Heart right ventricle (tissue), 16 donors: ENCODE data around the gene SEMA5A. TPM values are rescaled to one million over a fixed set of nuclear protein-coding genes. Genes with fewer than 3 reads are reported as not detected.

Source experiments
- ATAC-seq, 8 donors: fragments of 200-7000 bp; cut with Tn5 transposase; one replicate each; pipeline ENCODE4 v1.9.1; 2020; ENCODE audit warnings: mild to moderate bottlenecking in 8 of 8, moderate library complexity in 8 of 8, moderate number of reproducible peaks in 1 of 8
- DNase-seq, 2 donors: peaks; one replicate each; pipeline ENCODE4 v3.0.0-alpha.2; 2020
- H3K27ac ChIP-seq, 10 donors: fragments of 200-600 bp; sonication (generic) in 2 of 10; one replicate each; pipeline versions ENCODE4 v1.5.0 to v1.8.0; 2020 to 2022; ENCODE audit warnings: mild to moderate bottlenecking in 3 of 10
- H3K27me3 ChIP-seq, 7 donors: fragments of 200-600 bp; one replicate each; pipeline ENCODE4 v1.8.0; 2021 to 2022; ENCODE audit warnings: mild to moderate bottlenecking in 2 of 7
- H3K36me3 ChIP-seq, 9 donors: fragments of 200-600 bp; sonication (generic) in 1 of 9; one replicate each; pipeline versions ENCODE4 v1.5.0 to v1.8.0; 2020 to 2022; ENCODE audit warnings: mild to moderate bottlenecking in 2 of 9
- H3K4me1 ChIP-seq, 9 donors: fragments of 200-600 bp; sonication (generic) in 1 of 9; one replicate each; pipeline versions ENCODE4 v1.5.0 to v1.8.0; 2020 to 2022; ENCODE audit warnings: mild to moderate bottlenecking in 4 of 9
- H3K4me3 ChIP-seq, 10 donors: fragments of 200-600 bp; sonication (generic) in 2 of 10; one replicate each; pipeline versions ENCODE4 v1.5.0 to v1.8.0; 2020 to 2022; ENCODE audit warnings: mild to moderate bottlenecking in 7 of 10, moderate library complexity in 2 of 10
- H3K9me3 ChIP-seq, 11 donors: fragments of 200-600 bp in 10 of 11; sonication (generic) in 2 of 11; one replicate each; pipeline versions ENCODE4 v1.5.0 to v1.8.0; 2013 to 2022; ENCODE audit warnings: mild to moderate bottlenecking in 2 of 11, control low read depth in 1 of 11, moderate library complexity in 1 of 11
- WGBS, 2 donors: extraction: QIAGEN DNeasy Blood & Tissue Kit; methylation state at CpG; one replicate each; pipeline ENCODE4 v1.1.7; 2013; ENCODE audit warnings: inconsistent platforms in 1 of 2; 5-methylcytosine and 5-hydroxymethylcytosine counted together
- intact Hi-C, 10 donors: fragments of 100-400 bp; cut with DNase I; formaldehyde crosslinking; loops; one replicate each; pipeline versions ENCODE4 v1.11.1 to v1.14.2; 2022
- polyA plus RNA-seq, 2 donors: library from polyadenylated mRNA; stranded (reverse); fragments of 200-250 nt; gene quantifications; one replicate each; pipeline ENCODE4 v1.2.3, GENCODE V29; 2013
- total RNA-seq, 10 donors: library from RNA; stranded (reverse); fragmentation: NEBNext Ultra II Directional in 3 of 10; extraction: Animal tissue kit (Norgen Biotek cat#: 25700) in 3 of 10; gene quantifications; one replicate each; pipeline versions ENCODE4 v1.2.1 to v1.2.4, GENCODE V29; 2021 to 2023
- TF ChIP-seq, protein P1 (sequence below), 9 donors: fragments of 200-600 bp; sonication (generic) in 2 of 9; IDR thresholded peaks; one replicate each; pipeline versions ENCODE4 v1.5.0 to v1.8.0; 2021 to 2022; ENCODE audit warnings: antibody characterized with exemption in 9 of 9, mild to moderate bottlenecking in 5 of 9, moderate library complexity in 1 of 9
- donor health status: Arrhythmogenic right ventricular cardiomyopathy.
- donor health status: ischemic (EF 13 %, LVEDD 7.1; RV severe dilation, severe dysfunction).
- donor health status: healthy with polysubstance abuse.
- donor health status: DM: no; HTN: yes; CAD: no.
- donor health status: DM: no; HTN: no; CAD: no.
- donor health status: ischemic (EF 25% LVEDD 6.9; RV normal size, moderate dysfunction).
- donor health status: ischemic (EF 25% LVEDD 5.7; RV mildly dilated, moderate dysfunction).
- donor health status: healthy.
- donor health status: DM: yes; HTN: yes; CAD: no.
- donor health status: Ischemic cardiomyopathy.
- donor health status: ischemic (EF 35%, LVEDD 5.7; RV mildly dilated, moderate dysfunction).
- donor health status: nonischemic (EF 11% LVEDD 7.7; RV severe dilation, severe dysfunction).
- donor health status: DM: yes; HTN: yes; CAD: no.
- donor health status: PGD.
- donor health status: ischemic (EF 29% LVEDD 5.4; RV normal size, mild dysfunction).
- donor health status: nonischemic (EF 23%, LVEDD 6.1; RV moderate dilation, normal function).

Gene SEMA5A
- total and polyA plus RNA-seq, 12 donors = 1.9 to 71.5 (median 48.0) TPM

DNA sequence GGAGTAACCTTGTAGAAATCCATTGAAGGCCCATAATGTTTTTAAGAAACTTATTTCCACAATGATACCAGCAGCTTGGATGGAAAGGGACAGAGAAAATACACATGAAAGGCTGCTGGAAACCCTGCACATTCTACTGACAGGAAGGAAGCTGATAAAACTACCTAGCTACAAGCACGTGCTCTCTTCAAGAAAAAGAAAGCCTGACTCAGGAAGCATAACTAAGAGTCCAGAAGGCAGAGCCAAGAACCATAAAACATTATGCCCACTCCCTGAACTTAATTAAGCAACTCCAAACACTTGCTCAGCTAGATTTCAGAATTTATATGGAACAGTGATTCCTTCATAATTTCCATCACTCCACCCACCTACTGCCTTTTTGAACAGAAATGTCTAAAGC is 430.8 kb downstream of the SEMA5A start:
- ATAC-seq = no peak
- DNase-seq = no peak
- Histone ChIP-seq H3K27me3 (no peaks in the 10 kb centered on the region), H3K36me3 (peaks cover 0 to 45% (median 0%) of the 10 kb centered on the region in 9 donors), H3K4me1 (no peaks in the 10 kb centered on the region), H3K27ac (no peak overlapping the region), H3K4me3 (no peak overlapping the region), H3K9me3 (peaks cover 0 to 22% (median 5%) of the 10 kb centered on the region in 11 donors)
- WGBS, 2 donors = 54 to 56% methylated on average over 1 of the region's 1 CpG
- intact Hi-C loops = no loop called here
- TF ChIP-seq, protein P1, sequence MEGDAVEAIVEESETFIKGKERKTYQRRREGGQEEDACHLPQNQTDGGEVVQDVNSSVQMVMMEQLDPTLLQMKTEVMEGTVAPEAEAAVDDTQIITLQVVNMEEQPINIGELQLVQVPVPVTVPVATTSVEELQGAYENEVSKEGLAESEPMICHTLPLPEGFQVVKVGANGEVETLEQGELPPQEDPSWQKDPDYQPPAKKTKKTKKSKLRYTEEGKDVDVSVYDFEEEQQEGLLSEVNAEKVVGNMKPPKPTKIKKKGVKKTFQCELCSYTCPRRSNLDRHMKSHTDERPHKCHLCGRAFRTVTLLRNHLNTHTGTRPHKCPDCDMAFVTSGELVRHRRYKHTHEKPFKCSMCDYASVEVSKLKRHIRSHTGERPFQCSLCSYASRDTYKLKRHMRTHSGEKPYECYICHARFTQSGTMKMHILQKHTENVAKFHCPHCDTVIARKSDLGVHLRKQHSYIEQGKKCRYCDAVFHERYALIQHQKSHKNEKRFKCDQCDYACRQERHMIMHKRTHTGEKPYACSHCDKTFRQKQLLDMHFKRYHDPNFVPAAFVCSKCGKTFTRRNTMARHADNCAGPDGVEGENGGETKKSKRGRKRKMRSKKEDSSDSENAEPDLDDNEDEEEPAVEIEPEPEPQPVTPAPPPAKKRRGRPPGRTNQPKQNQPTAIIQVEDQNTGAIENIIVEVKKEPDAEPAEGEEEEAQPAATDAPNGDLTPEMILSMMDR (IDR thresholded peaks at IDR 0.05) = no peak

DNA sequence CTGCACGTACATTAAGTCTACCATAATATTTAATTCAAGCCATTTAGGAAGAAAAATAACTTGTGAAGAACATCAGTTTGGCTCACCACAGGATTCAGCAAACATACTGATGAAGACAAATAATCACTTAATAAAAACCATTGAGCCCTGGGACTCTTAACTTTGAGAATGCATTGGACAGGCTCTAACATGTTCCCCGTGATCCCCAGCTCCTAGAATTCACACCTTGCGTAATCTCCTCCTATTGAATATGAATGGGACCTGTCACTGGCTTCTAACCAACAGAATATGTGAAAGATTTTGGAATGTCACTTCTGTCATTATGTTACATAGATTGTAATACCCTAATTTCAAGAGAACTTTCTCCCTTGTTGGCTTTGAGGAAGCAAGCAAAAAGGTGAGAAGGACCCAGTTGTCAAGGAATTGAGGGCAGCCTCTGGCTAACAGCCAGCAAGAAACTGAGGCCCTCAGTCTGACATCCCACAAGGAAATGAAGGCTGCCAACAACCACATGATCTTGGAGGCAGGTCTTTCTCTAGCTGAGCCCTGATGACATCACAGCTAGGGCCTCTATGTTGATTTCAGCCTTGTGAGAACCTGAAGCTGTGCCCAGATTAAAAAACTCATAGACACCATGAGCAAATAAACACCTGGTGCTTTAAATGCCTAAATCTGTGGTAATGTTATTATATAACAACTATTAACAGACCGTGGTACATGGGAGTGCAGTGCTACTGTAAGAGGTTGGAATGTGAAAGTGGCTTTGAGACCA is 433.2 kb downstream of the SEMA5A start:
- no peak for ATAC-seq
- TF ChIP-seq, protein P1 (IDR thresholded peaks at IDR 0.05) = no peak
- no peak overlapping the region for H3K27ac ChIP-seq
- DNase-seq = no peak
- H3K27me3 ChIP-seq = no peaks in the 10 kb centered on the region
- intact Hi-C loops = no loop called here
- WGBS, 2 donors = 89 to 93% methylated on average over 4 of the region's 4 CpGs
- peaks cover 0 to 22% (median 5%) of the 10 kb centered on the region in 11 donors for H3K9me3 ChIP-seq
- H3K4me3 ChIP-seq = no peak overlapping the region
- peaks cover 0 to 40% (median 0%) of the 10 kb centered on the region in 9 donors for H3K36me3 ChIP-seq
- no peaks in the 10 kb centered on the region for H3K4me1 ChIP-seq

DNA sequence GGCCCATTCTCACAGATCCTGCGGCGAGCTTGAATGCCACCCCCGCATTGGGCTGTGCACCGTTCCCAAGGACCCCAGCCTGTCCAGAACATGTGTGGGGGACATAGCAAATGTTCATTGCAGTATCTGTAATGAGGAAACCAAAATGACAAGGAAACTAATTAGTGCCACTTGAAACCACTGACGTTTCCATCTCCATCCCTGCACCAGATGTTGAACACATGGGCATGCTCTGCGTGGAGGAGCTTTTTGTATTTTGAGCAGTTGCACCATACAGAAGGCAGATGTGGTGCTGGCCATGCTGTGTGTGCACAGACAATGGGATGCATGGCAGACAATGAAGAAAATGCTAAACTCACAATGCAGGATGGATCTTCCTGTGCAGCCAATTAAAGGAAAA is 437.7 kb downstream of the SEMA5A start:
- WGBS, 2 donors = 81 to 86% methylated on average over 6 of the region's 6 CpGs
- H3K27me3 ChIP-seq = no peaks in the 10 kb centered on the region
- H3K9me3 ChIP-seq = no peaks in the 10 kb centered on the region
- intact Hi-C loops = no loop called here
- no peaks in the 10 kb centered on the region for H3K4me1 ChIP-seq
- no peak for DNase-seq
- TF ChIP-seq, protein P1 (IDR thresholded peaks at IDR 0.05) = no peak
- no peak overlapping the region for H3K27ac ChIP-seq
- ATAC-seq = no peak
- H3K4me3 ChIP-seq = no peak overlapping the region
- H3K36me3 ChIP-seq = peaks cover 0 to 36% (median 0%) of the 10 kb centered on the region in 9 donors

DNA sequence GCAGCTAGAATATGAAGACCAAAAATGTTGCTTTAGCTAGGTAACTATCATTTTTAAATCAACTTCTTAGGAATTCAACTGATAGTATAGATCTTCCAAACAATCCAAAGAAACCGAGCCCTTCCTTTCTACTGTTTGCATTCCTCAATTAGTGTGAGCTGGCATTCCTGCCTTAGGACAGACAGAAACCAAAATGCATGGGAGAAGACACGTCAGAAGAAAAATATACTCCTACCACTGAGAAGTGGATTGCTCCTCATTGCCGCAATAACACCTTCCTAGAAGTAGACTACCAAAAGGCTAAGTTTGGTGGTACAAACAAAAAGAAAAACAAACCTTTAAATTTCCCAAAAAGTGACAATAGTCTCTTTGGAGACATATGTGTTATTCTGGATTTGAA is 440.0 kb downstream of the SEMA5A start:
- Histone ChIP-seq H3K9me3 (no peaks in the 10 kb centered on the region), H3K36me3 (peaks cover 0 to 36% (median 0%) of the 10 kb centered on the region in 9 donors), H3K27ac (no peak overlapping the region), H3K4me3 (no peak overlapping the region), H3K4me1 (no peaks in the 10 kb centered on the region), H3K27me3 (no peaks in the 10 kb centered on the region)
- 67 to 74% methylated on average over 3 of the region's 3 CpGs for WGBS, 2 donors
- ATAC-seq = no peak
- intact Hi-C loops = no loop called here
- TF ChIP-seq, protein P1 (IDR thresholded peaks at IDR 0.05) = no peak
- DNase-seq = no peak
